A549 (cell line): ENCODE measurements around the gene CDK19. TPM values are rescaled to one million over a fixed set of nuclear protein-coding genes. Genes with fewer than 3 reads are reported as not detected.

Experiments
- ATAC-seq, 2 experiments: fragments of 200-7000 bp in 1 of 2; fragments of >200 bp in 1 of 2; cut with Nextera tagmentation in 1 of 2; cut with Tn5 transposase in 1 of 2; 3 replicates each; pipeline versions ENCODE4 v1.8.0 to v1.9.1; 2018 to 2020; ENCODE audit warnings: mild to moderate bottlenecking in 1 of 2, moderate library complexity in 1 of 2
- CTCF ChIA-PET: fragments of 300-600 bp; sonication (Branson Sonifier 250); formaldehyde crosslinking; extraction: SDS; loops from one replicate; lab custom pipeline; 2021; ENCODE audit warnings: antibody characterized with exemption, inconsistent platforms; lab: Yijun Ruan, JAX
- POLR2A ChIA-PET: fragments of 350-600 bp; formaldehyde crosslinking; extraction: SDS; loops from one replicate; lab custom pipeline; 2021; ENCODE audit warnings: antibody characterized with exemption, inconsistent platforms; lab: Yijun Ruan, JAX
- DNase-seq, 2 experiments: peaks; one replicate each; pipeline versions ENCODE4 v3.0.0 to v3.0.0-alpha.2; 2011 to 2016; ENCODE audit warnings: low read depth in 1 of 2, low spot score in 1 of 2
- FAIRE-seq: peaks from 2 replicates; lab custom pipeline; 2011; peaks lifted over from hg19 to GRCh38; lab: Jason Lieb, UNC
- H3K27ac ChIP-seq, 2 experiments: fragments of >200 bp; sonication (Bioruptor Twin); formaldehyde crosslinking; 3 replicates each; pipeline ENCODE4 v1.5.1; 2016 to 2017
- H3K4me1 ChIP-seq: fragments of >200 bp; sonication (Bioruptor Twin); formaldehyde crosslinking; 3 replicates; pipeline ENCODE4 v1.6.1; 2016
- H3K4me2 ChIP-seq: fragments of >200 bp; sonication (Bioruptor Twin); formaldehyde crosslinking; 3 replicates; pipeline ENCODE4 v1.6.1; 2016
- H3K4me3 ChIP-seq: fragments of >200 bp; sonication (Bioruptor Twin); formaldehyde crosslinking; 3 replicates; pipeline ENCODE4 v1.5.1; 2016
- H3K9me3 ChIP-seq: fragments of >200 bp; sonication (Bioruptor Twin); formaldehyde crosslinking; 3 replicates; pipeline ENCODE4 v1.6.1; 2016
- ATOH8 ChIP-seq: fragments of 250-450 bp; sonication (Bioruptor Pico); IDR thresholded peaks from 2 replicates; pipeline ENCODE4 v1.5.0; 2020; ENCODE audit warnings: low read depth, mild to moderate bottlenecking, moderate library complexity
- BCL3 ChIP-seq: fragments of >200 bp; sonication (Bioruptor Twin); formaldehyde crosslinking; IDR thresholded peaks from 3 replicates; pipeline ENCODE4 v1.6.1; 2016
- CBX8 ChIP-seq: fragments of 200-600 bp; sonication (generic); IDR thresholded peaks from 2 replicates; pipeline ENCODE4 v1.6.1; 2016
- CEBPB ChIP-seq, 2 experiments: fragments of >200 bp in 1 of 2; sonication (Bioruptor Twin) in 1 of 2; formaldehyde crosslinking in 1 of 2; IDR thresholded peaks; 2 replicates each; pipeline ENCODE4 v1.6.1; 2012 to 2016
- CHD4 ChIP-seq: fragments of 200-600 bp; sonication (generic); IDR thresholded peaks from 2 replicates; pipeline ENCODE4 v1.6.1; 2016; ENCODE audit warnings: antibody characterized with exemption, mild to moderate bottlenecking, borderline replicate concordance
- EHF ChIP-seq: fragments of 250-450 bp; sonication (Bioruptor Pico); IDR thresholded peaks from 2 replicates; pipeline ENCODE4 v1.5.0; 2020; ENCODE audit warnings: mild to moderate bottlenecking
- EHMT2 ChIP-seq: fragments of 200-600 bp; sonication (generic); IDR thresholded peaks from 2 replicates; pipeline ENCODE4 v1.6.1; 2016; ENCODE audit warnings: antibody characterized with exemption, low read depth, mild to moderate bottlenecking, moderate library complexity
- EP300 ChIP-seq, 2 experiments: fragments of >200 bp; sonication (Bioruptor Twin); formaldehyde crosslinking; IDR thresholded peaks; 2 replicates in 1 of 2; 3 replicates in 1 of 2; pipeline ENCODE4 v1.6.1; 2016 to 2017
- ESRRA ChIP-seq: fragments of 150-350 bp; IDR thresholded peaks from 2 replicates; pipeline ENCODE4 v1.6.1; 2014; ENCODE audit warnings: mild to moderate bottlenecking, low read length, borderline replicate concordance
- HES2 ChIP-seq: fragments of >200 bp; sonication (Bioruptor Twin); formaldehyde crosslinking; IDR thresholded peaks from 2 replicates; pipeline ENCODE4 v1.6.1; 2016
- HEYL ChIP-seq: fragments of 250-450 bp; sonication (Bioruptor Pico); IDR thresholded peaks from 2 replicates; pipeline ENCODE4 v1.8.0; 2021; ENCODE audit warnings: mild to moderate bottlenecking, moderate library complexity
- JUN ChIP-seq, 2 experiments: fragments of >200 bp; sonication (Bioruptor Twin); formaldehyde crosslinking; IDR thresholded peaks; 2 replicates in 1 of 2; 3 replicates in 1 of 2; pipeline ENCODE4 v1.6.1; 2016 to 2017
- JUNB ChIP-seq: fragments of >200 bp; sonication (Bioruptor Twin); formaldehyde crosslinking; IDR thresholded peaks from 2 replicates; pipeline ENCODE4 v1.6.1; 2016
- KDM5A ChIP-seq: fragments of 200-600 bp; sonication (generic); IDR thresholded peaks from 2 replicates; pipeline ENCODE4 v1.6.1; 2016; ENCODE audit warnings: antibody characterized with exemption, mild to moderate bottlenecking
- MAX ChIP-seq: IDR thresholded peaks from 2 replicates; pipeline ENCODE4 v1.6.1; 2012
- MAZ ChIP-seq: fragments of 150-350 bp; IDR thresholded peaks from 2 replicates; pipeline ENCODE4 v1.6.1; 2014; ENCODE audit warnings: antibody characterized with exemption, low read depth, low read length, borderline replicate concordance
- MYC ChIP-seq: IDR thresholded peaks from 2 replicates; pipeline ENCODE4 v1.6.1; 2012; ENCODE audit warnings: mild to moderate bottlenecking, inconsistent platforms, low read length, improper control_type of control experiment, borderline replicate concordance
- NFE2L2 ChIP-seq: fragments of 150-350 bp; conservative IDR thresholded peaks from 2 replicates; pipeline ENCODE4 v1.6.1; 2014; ENCODE audit warnings: low read length
- NPAS2 ChIP-seq: fragments of 250-450 bp; sonication (Bioruptor Pico); IDR thresholded peaks from 2 replicates; pipeline ENCODE4 v1.8.0; 2022; ENCODE audit warnings: mild to moderate bottlenecking, moderate library complexity, borderline replicate concordance
- NR3C1 ChIP-seq: fragments of >200 bp; sonication (Bioruptor Twin); formaldehyde crosslinking; IDR thresholded peaks from 3 replicates; pipeline ENCODE4 v1.6.1; 2017
- POLR2A ChIP-seq: IDR thresholded peaks from 2 replicates; pipeline ENCODE4 v1.6.1; 2012; ENCODE audit warnings: mild to moderate bottlenecking, low read length
- RAD21 ChIP-seq, 2 experiments: fragments of >200 bp in 1 of 2; sonication (Bioruptor Twin) in 1 of 2; formaldehyde crosslinking in 1 of 2; IDR thresholded peaks in 1 of 2; conservative IDR thresholded peaks in 1 of 2; 2 replicates in 1 of 2; 3 replicates in 1 of 2; pipeline ENCODE4 v1.6.1; 2012 to 2018; ENCODE audit warnings: inconsistent platforms in 1 of 2
- RARB ChIP-seq: fragments of 250-450 bp; sonication (Bioruptor Pico); IDR thresholded peaks from 2 replicates; pipeline ENCODE4 v1.8.0; 2021; ENCODE audit warnings: mild to moderate bottlenecking, moderate library complexity
- RCOR1 ChIP-seq: fragments of 150-350 bp; IDR thresholded peaks from 2 replicates; pipeline ENCODE4 v1.6.1; 2014; ENCODE audit warnings: antibody characterized with exemption, low read length, low read depth
- RFX5 ChIP-seq: fragments of 450-650 bp; IDR thresholded peaks from 2 replicates; pipeline ENCODE4 v1.7.1; 2014; ENCODE audit warnings: antibody characterized with exemption, mild to moderate bottlenecking, moderate library complexity
- SMC3 ChIP-seq: fragments of >200 bp; sonication (Bioruptor Twin); formaldehyde crosslinking; IDR thresholded peaks from 3 replicates; pipeline ENCODE4 v1.6.1; 2018; ENCODE audit warnings: inconsistent platforms
- SREBF2 ChIP-seq: fragments of 450-650 bp; IDR thresholded peaks from 2 replicates; pipeline ENCODE4 v1.6.1; 2014; ENCODE audit warnings: mild to moderate bottlenecking, moderate library complexity
- TFCP2L1 ChIP-seq: fragments of 250-450 bp; sonication (Bioruptor Pico); IDR thresholded peaks from 2 replicates; pipeline ENCODE4 v1.5.0; 2021; ENCODE audit warnings: mild to moderate bottlenecking
- TP53 ChIP-seq: fragments of 250-450 bp; sonication (Bioruptor Pico); IDR thresholded peaks from 2 replicates; pipeline ENCODE4 v1.5.0; 2021; ENCODE audit warnings: mild to moderate bottlenecking, moderate library complexity
- USF2 ChIP-seq: fragments of 450-650 bp; IDR thresholded peaks from 2 replicates; pipeline ENCODE4 v1.6.1; 2014; ENCODE audit warnings: antibody characterized with exemption
- ZNF302 ChIP-seq: fragments of 250-450 bp; sonication (Bioruptor Pico); IDR thresholded peaks from 2 replicates; pipeline ENCODE4 v1.9.0; 2021; ENCODE audit warnings: inconsistent platforms, mild to moderate bottlenecking, moderate library complexity
- WGBS: methylation state at CpG from one replicate; pipeline ENCODE4 v1.1.6; 2017; ENCODE audit errors: missing lambda C conversion rate; 5-methylcytosine and 5-hydroxymethylcytosine counted together
- polyA plus RNA-seq, 4 experiments: library from polyadenylated mRNA; depleted of rRNA in 3 of 4; stranded (reverse); fragments of >200 nt; fragmentation: RNase III in 1 of 4; extraction: RNeasy Plus Mini Kit Qiagen cat#74134 plus additional on column Dnase treatment in 1 of 4; gene quantifications; 2 replicates in 3 of 4; 3 replicates in 1 of 4; pipeline ENCODE4 v1.2.3, GENCODE V29; 2011 to 2017

The CDK19 gene
- polyA plus RNA-seq, 2 of the 4 experiments (the other 2 are of a cell fraction), result 7.1 to 18.6 TPM

- POLR2A ChIA-PET, result no interaction called here
These were observed 33.6 kb downstream of the CDK19 start for GRCh38 chr6:110781522-110782214.

GRCh38 chr6:110778333-110778732 lies 36.9 kb downstream of the CDK19 start:
- no peak for FAIRE-seq

More at GRCh38 chr6:110781522-110782214, 33.6 kb downstream of the CDK19 start:
- ATAC-seq (no peak), DNase-seq (no peak)
- no peaks in the 10 kb centered on the region for H3K9me3 ChIP-seq
- no peak overlapping the region for H3K4me2 ChIP-seq
- CTCF ChIA-PET, result interaction anchor here (0.6 to 0.9 kb wide), 2 partner anchors 52 to 882 kb away, joined by 3 to 4 read pairs; no protein-coding TSS in a partner anchor
- TF ChIP-seq ZNF302 (CRISPR knock-in tag), result no peak
- no peak for TF ChIP-seq ESRRA
- TF ChIP-seq RARB (CRISPR knock-in tag), result no peak
- no peak for TF ChIP-seq POLR2A
- no peak for TF ChIP-seq EHMT2
- TF ChIP-seq MAX, result no peak
- TF ChIP-seq SREBF2, result no peak
- TF ChIP-seq NFE2L2, result no peak
- TF ChIP-seq EHF (CRISPR knock-in tag), result no peak
- no peak for TF ChIP-seq RFX5
- no peak for TF ChIP-seq MYC
- TF ChIP-seq, all 56 proteins: peak for 0
- no peak for FAIRE-seq
- Histone ChIP-seq H3K27ac (no peak overlapping the region), H3K4me1 (no peaks in the 10 kb centered on the region), H3K4me3 (no peak overlapping the region)
- 89% methylated on average over 7 of the region's 7 CpGs for WGBS

GRCh38 chr6:110777636-110778035 lies 37.6 kb downstream of the CDK19 start:
- POLR2A ChIA-PET, result no interaction called here
- 91% methylated on average over 2 of the region's 2 CpGs for WGBS
- H3K4me3 ChIP-seq, result no peak overlapping the region
- TF ChIP-seq TFCP2L1 (CRISPR knock-in tag), result no peak
- TF ChIP-seq, all 56 proteins: peak for 0
- CTCF ChIA-PET, result no interaction called here
- ATAC-seq (no peak), FAIRE-seq (no peak), DNase-seq (no peak)
- Histone ChIP-seq H3K9me3 (no peaks in the 10 kb centered on the region), H3K4me2 (no peak overlapping the region), H3K27ac (no peak overlapping the region), H3K4me1 (no peaks in the 10 kb centered on the region)

More at GRCh38 chr6:110778333-110778732, 36.9 kb downstream of the CDK19 start:
- Histone ChIP-seq H3K4me3 (no peak overlapping the region), H3K27ac (no peak overlapping the region), H3K4me2 (no peak overlapping the region), H3K9me3 (no peaks in the 10 kb centered on the region), H3K4me1 (no peaks in the 10 kb centered on the region)
- CTCF ChIA-PET, result no interaction called here
- DNase-seq (no peak), ATAC-seq (no peak)
- POLR2A ChIA-PET, result no interaction called here
- 88% methylated on average over 1 of the region's 1 CpG for WGBS
- no peak for TF ChIP-seq HES2
- no peak for TF ChIP-seq TFCP2L1 (CRISPR knock-in tag)
- TF ChIP-seq KDM5A, result no peak
- no peak for TF ChIP-seq RCOR1
- no peak for TF ChIP-seq CBX8
- TF ChIP-seq TP53 (CRISPR knock-in tag), result no peak
- TF ChIP-seq, all 56 proteins: peak for 0

- no peak overlapping the region for H3K27ac ChIP-seq
- ChIA-PET POLR2A (interaction anchor here (1.0 kb wide), 1 partner anchor 99 kb away, joined by 3 read pairs; the partner anchor contains the start of gene AMD1), CTCF (no interaction called here)
- ATAC-seq (no peak), DNase-seq (no peak), FAIRE-seq (no peak)
- no peak overlapping the region for H3K4me2 ChIP-seq
- no peak overlapping the region for H3K4me3 ChIP-seq
- no peaks in the 10 kb centered on the region for H3K4me1 ChIP-seq
- H3K9me3 ChIP-seq, result no peaks in the 10 kb centered on the region
- TF ChIP-seq NPAS2 (CRISPR knock-in tag) (no peak), EP300 (IDR thresholded peaks at IDR 0.05) (no peak), ATOH8 (no peak), NR3C1 (no peak), RCOR1 (no peak), RAD21 (conservative IDR thresholded peaks at IDR 0.05 in 1 of 2, IDR thresholded peaks at IDR 0.05 in 1 of 2) (no peak), HEYL (CRISPR knock-in tag) (no peak), CHD4 (no peak), CEBPB (IDR thresholded peaks at IDR 0.05) (no peak), ESRRA (no peak), USF2 (no peak), JUNB (no peak), SMC3 (no peak), BCL3 (no peak), MAZ (no peak), JUN (IDR thresholded peaks at IDR 0.05) (no peak)
These were observed 38.9 kb downstream of the CDK19 start for GRCh38 chr6:110776413-110776812.
